Mucosa of rectum (tissue), 2 donors: ENCODE data around the gene CACNA1S.

ENCODE experiments used
- H3K27ac ChIP-seq, 2 donors: one replicate each; pipeline ENCODE4 v1.7.0; 2013; ENCODE audit warnings: inconsistent platforms in 2 of 2, low read depth in 2 of 2, low read length in 2 of 2
- H3K27me3 ChIP-seq, 2 donors: one replicate each; pipeline ENCODE4 v1.7.0; 2013; ENCODE audit warnings: low read length in 2 of 2; ENCODE audit not compliant: control insufficient read depth in 2 of 2, insufficient read depth in 2 of 2
- H3K36me3 ChIP-seq, 2 donors: one replicate each; pipeline ENCODE4 v1.7.0; 2013; ENCODE audit warnings: low read length in 2 of 2; ENCODE audit not compliant: control insufficient read depth in 2 of 2, insufficient read depth in 2 of 2
- H3K4me1 ChIP-seq, 2 donors: one replicate each; pipeline ENCODE4 v1.7.0; 2013; ENCODE audit warnings: low read length in 2 of 2, mild to moderate bottlenecking in 1 of 2; ENCODE audit not compliant: control insufficient read depth in 2 of 2, insufficient read depth in 2 of 2
- H3K4me3 ChIP-seq, 2 donors: one replicate each; pipeline ENCODE4 v1.7.0; 2013; ENCODE audit warnings: low read length in 2 of 2
- H3K9ac ChIP-seq, 2 donors: one replicate each; pipeline ENCODE4 v1.7.0; 2013; ENCODE audit warnings: low read length in 2 of 2, low read depth in 1 of 2, mild to moderate bottlenecking in 1 of 2
- H3K9me3 ChIP-seq, 2 donors: one replicate each; pipeline ENCODE4 v1.7.0; 2013; ENCODE audit warnings: low read length in 2 of 2; ENCODE audit not compliant: control insufficient read depth in 2 of 2
- donor health status: healthy.
- donor health status: Normal muscosa, but diverticular disease.

Gene CACNA1S

DNA sequence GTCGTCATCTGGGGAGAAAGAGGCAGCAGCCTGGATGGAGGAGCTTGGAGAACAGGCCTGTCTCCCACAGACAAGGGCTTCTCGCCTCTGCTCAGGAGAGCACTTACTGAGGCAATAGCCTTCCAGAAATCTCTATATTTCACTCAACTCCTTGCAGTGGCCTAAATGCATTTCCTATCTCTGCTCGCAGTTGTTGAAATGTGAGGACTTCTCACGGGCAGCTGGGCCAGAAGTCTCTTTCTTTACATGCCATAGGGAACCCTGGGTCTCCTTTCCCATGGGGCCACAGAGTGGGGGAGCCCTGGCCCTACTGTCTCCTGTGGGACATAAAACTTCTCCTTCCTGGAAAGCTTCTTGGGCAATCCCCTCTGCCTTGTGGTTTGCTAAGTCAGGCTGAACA is 45.2 kb downstream of the CACNA1S start:
- peaks cover 0 to 1% of the 10 kb centered on the region in 2 donors for H3K27me3 ChIP-seq
- no peak overlapping the region for H3K9ac ChIP-seq
- no peak overlapping the region for H3K4me3 ChIP-seq
- H3K36me3 ChIP-seq: no peaks in the 10 kb centered on the region
- no peak overlapping the region for H3K27ac ChIP-seq
- no peaks in the 10 kb centered on the region for H3K9me3 ChIP-seq
- H3K4me1 ChIP-seq: no peaks in the 10 kb centered on the region

DNA sequence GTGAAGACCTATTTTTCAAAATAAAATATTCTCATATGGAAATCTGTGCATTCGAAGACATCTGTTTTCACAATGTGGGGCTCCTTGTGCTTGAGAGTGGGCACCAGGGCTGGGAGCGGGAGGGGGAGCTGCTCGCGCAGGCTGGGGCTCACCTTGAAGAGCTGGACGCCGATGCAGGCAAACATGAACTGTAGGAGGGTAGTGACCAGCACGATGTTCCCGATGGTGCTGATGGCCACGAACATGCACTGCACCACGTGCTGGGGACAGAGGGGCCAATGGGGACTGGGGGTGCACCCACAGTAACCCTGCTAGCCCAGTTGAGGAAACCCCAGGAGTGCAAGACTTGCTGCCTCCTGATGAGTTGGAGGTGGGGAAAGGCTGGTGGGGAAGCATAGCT is 46.5 kb downstream of the CACNA1S start:
- Histone ChIP-seq H3K27ac (no peak overlapping the region), H3K4me1 (no peaks in the 10 kb centered on the region), H3K27me3 (no peaks in the 10 kb centered on the region), H3K36me3 (no peaks in the 10 kb centered on the region), H3K9me3 (no peaks in the 10 kb centered on the region), H3K9ac (no peak overlapping the region), H3K4me3 (no peak overlapping the region)

DNA sequence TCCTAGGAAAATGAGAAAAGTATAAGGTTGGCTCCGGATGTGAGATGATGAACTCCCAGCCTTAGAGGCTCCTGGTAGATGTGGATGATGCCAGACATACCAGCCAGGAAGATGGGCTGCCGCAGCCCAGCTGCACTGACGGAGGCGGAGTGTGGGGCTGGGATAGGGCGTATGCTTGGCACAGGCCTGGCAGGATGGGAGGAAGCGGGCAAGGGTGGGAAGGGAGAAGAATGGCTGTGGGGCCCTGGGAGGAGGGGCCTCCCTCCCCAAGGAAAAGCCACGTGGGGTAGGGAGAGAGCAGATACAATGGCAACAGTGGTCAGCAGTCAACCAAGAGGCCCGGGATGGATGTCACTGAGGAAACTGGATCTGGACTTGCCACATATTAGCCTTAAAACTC is 47.4 kb downstream of the CACNA1S start:
- H3K4me3 ChIP-seq: no peak overlapping the region
- H3K27me3 ChIP-seq: no peaks in the 10 kb centered on the region
- no peak overlapping the region for H3K27ac ChIP-seq
- H3K36me3 ChIP-seq: no peaks in the 10 kb centered on the region
- H3K9ac ChIP-seq: no peak overlapping the region
- no peaks in the 10 kb centered on the region for H3K9me3 ChIP-seq
- H3K4me1 ChIP-seq: peaks cover 0 to 1% of the 10 kb centered on the region in 2 donors

DNA sequence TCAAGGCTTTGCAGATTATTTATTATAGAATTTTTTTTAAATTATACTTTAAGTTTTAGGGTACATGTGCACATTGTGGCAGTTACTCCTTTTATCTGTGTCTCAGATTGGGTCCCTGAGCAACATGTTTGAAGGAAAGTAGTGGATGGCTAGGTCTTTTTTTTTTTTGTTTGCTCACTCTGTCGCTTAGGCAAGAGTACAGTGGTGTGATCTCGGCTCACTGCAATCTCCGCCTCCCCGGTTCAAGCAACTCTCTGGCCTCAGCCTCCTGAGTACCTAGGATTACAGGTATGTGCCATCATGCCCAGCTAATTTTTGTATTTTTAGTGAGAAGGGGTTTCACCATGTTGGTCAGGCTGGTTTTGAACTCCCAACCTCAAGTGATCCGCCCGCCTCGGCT is 49.1 kb downstream of the CACNA1S start:
- no peaks in the 10 kb centered on the region for H3K9me3 ChIP-seq
- peaks cover 0 to 2% of the 10 kb centered on the region in 2 donors for H3K4me1 ChIP-seq
- H3K27me3 ChIP-seq: no peaks in the 10 kb centered on the region
- H3K4me3 ChIP-seq: no peak overlapping the region
- no peak overlapping the region for H3K27ac ChIP-seq
- no peak overlapping the region for H3K9ac ChIP-seq
- H3K36me3 ChIP-seq: no peaks in the 10 kb centered on the region

DNA sequence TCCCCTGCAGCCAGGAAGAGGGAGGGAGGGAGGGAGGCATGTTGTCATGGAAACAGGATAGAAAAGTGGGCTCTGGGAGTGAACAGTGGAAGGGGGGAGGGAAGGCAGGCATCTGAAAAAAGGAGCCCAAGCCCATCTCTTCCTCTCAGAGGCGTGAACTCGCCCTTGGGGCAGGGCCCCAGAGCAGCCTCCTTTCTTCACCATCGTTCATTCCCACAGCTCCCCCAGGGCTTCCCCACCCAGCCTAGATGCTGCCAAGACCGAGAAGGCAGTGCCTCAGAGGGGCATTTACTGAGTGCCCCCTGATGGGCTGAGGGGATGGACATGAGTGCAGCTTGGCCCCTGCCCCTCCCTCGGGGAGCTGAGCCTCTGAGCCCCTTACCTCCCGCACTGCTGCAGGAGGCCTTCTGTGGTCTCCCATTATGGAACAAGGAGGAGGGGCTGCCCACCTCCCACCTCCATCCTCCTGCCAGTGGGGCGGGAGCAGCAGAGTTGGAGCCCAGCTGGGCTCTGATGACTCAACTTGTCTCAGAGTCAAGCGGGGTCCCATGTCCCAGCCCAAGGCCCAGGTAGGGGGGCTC is 49.6 kb downstream of the CACNA1S start:
- Histone ChIP-seq H3K4me3 (no peak overlapping the region), H3K27me3 (no peaks in the 10 kb centered on the region), H3K36me3 (no peaks in the 10 kb centered on the region), H3K9ac (no peak overlapping the region), H3K4me1 (peaks cover 0 to 2% of the 10 kb centered on the region in 2 donors), H3K27ac (no peak overlapping the region), H3K9me3 (no peaks in the 10 kb centered on the region)

DNA sequence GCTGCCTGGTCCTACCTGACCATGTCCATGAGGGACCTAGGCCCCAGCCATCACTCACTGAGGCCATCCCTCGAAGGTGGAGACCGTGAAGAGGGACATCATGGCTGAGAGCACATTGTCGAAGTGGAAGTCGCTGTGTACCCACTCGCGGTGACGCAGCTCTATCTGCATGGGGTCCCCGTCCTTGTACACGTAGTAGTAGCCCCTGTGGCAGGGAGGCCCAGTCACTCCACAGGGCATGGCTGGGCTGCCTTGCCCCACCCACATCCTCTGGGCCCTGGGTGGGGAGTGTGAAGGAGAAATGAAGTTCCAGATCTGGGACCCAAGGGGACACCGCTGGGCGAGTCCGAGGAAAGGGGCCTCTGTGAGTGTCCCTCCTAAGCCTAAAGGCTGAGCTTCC is 50.3 kb downstream of the CACNA1S start:
- no peaks in the 10 kb centered on the region for H3K27me3 ChIP-seq
- no peaks in the 10 kb centered on the region for H3K36me3 ChIP-seq
- no peak overlapping the region for H3K9ac ChIP-seq
- no peaks in the 10 kb centered on the region for H3K9me3 ChIP-seq
- H3K4me3 ChIP-seq: no peak overlapping the region
- peaks cover 0 to 2% of the 10 kb centered on the region in 2 donors for H3K4me1 ChIP-seq
- H3K27ac ChIP-seq: no peak overlapping the region

DNA sequence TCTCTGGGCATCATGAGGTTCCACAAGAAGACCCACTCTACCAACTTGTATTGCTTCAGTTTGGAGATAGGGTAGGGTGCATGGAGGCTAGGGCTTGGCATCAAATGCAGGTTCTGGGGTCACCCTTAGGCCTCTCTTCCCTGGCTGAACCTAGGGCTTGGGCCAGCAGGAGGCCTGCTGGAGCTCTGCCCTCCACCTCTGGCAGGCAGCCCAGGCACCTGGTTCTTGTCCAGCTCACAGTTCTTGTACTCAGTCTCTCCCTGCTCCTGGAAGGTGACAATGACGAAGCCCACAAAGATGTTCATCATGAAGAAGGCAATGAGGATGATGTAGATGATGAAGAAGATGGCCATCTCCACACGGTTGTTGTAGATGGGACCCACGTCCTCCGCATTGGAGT is 51.2 kb downstream of the CACNA1S start:
- Histone ChIP-seq H3K9me3 (no peaks in the 10 kb centered on the region), H3K4me1 (peaks cover 2 to 3% of the 10 kb centered on the region in 2 donors), H3K27ac (no peak overlapping the region), H3K36me3 (no peaks in the 10 kb centered on the region), H3K4me3 (no peak overlapping the region), H3K9ac (no peak overlapping the region), H3K27me3 (no peaks in the 10 kb centered on the region)

DNA sequence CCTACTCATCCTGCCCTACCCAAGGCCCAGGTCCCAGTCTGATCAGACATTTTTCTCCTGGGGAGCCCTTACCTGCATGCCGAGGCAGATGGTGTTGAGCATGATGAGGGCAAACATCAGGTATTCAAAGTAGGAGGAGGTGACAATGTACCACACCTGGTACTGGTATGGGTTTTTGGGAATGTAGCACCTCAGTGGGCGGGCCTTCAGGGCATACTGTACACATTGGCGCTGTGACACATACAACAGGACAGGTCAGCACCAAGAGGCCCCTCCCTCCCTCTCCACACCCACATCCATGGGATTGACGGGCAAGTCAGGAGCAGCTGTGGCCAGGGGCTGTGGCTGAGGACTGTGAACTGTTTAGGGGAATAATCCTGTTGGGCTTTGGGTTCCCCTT is 51.6 kb downstream of the CACNA1S start:
- no peak overlapping the region for H3K27ac ChIP-seq
- H3K36me3 ChIP-seq: no peaks in the 10 kb centered on the region
- peaks cover 2 to 3% of the 10 kb centered on the region in 2 donors for H3K4me1 ChIP-seq

DNA sequence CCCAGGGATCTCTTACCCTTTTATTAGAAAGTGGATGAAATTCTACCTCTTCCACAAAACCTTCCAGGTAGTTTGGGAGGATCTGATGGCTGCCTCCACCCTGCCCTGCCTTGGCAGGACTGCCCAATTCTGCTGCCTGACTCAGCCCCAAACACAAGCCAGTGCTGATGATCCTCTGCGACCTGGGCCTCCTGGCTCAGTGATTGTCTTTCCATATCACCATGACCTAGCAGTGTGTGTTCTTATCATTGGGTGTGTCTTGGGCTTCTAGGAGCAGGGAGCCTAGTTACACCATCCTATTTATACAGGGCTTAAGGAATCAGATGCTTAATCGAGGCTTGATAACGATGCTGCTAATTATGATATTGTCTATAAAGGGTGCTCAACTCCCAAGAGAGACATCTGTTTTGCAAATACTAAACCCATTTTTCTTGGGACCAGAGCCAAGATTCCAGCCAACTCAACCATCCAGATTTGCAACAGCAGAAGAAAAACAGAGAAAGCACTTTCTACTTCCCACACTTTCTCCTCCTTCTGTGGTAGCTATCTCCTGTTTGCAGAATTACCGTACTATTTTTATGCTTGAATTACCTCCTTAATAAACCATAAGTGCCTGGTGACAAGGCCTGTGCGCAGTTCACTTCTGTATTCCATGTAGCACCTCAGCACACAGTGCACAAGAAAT is 52.2 kb downstream of the CACNA1S start:
- no peaks in the 10 kb centered on the region for H3K9me3 ChIP-seq

More for the DNA sequence above, 51.6 kb downstream of the CACNA1S start:
- Histone ChIP-seq H3K4me3 (no peak overlapping the region), H3K9ac (no peak overlapping the region), H3K9me3 (no peaks in the 10 kb centered on the region), H3K27me3 (no peaks in the 10 kb centered on the region)

DNA sequence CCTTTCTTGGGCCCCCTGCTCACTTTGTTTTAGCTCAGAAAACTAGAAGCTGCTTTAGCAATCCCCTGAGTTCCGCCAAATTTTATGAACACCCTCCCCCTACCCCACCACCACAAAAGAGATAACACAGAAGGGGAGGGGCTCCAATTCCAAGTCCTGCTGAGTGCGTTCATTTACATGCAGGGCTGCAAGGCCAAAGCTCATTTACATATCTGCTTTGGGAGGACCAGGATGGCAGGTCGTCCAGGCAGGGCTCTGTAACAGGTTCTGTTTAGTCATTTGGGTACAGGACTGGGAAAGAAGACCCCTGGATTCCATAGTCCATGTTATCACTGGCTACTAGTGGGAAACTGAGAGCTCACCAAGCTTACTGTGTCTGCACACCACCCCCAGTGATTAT is 52.8 kb downstream of the CACNA1S start:
- no peaks in the 10 kb centered on the region for H3K36me3 ChIP-seq
- no peak overlapping the region for H3K4me3 ChIP-seq
- no peak overlapping the region for H3K27ac ChIP-seq
- H3K27me3 ChIP-seq: no peaks in the 10 kb centered on the region
- no peak overlapping the region for H3K9ac ChIP-seq
- H3K9me3 ChIP-seq: no peaks in the 10 kb centered on the region
- peaks cover 2 to 3% of the 10 kb centered on the region in 2 donors for H3K4me1 ChIP-seq

More for the DNA sequence above, 52.2 kb downstream of the CACNA1S start:
- H3K27me3 ChIP-seq: no peaks in the 10 kb centered on the region
- no peak overlapping the region for H3K27ac ChIP-seq
- peaks cover 2 to 3% of the 10 kb centered on the region in 2 donors for H3K4me1 ChIP-seq
- H3K4me3 ChIP-seq: no peak overlapping the region
- no peaks in the 10 kb centered on the region for H3K36me3 ChIP-seq
- no peak overlapping the region for H3K9ac ChIP-seq
